DND-41 (cell line): ENCODE results near the gene KBTBD13.

ENCODE experiments used
- CTCF ChIP-seq: IDR thresholded peaks from 2 replicates; pipeline ENCODE4 v1.5.1; 2012; ENCODE audit warnings: borderline replicate concordance, low read length, moderate library complexity, mild to moderate bottlenecking; ENCODE audit not compliant: poor library complexity, severe bottlenecking; ENCODE audit errors: extremely low read depth
- EZH2 ChIP-seq: IDR thresholded peaks from 3 replicates; pipeline ENCODE4 v1.6.1; 2012; ENCODE audit warnings: borderline replicate concordance, low read depth, mild to moderate bottlenecking, moderate library complexity, low read length, inconsistent platforms; ENCODE audit not compliant: severe bottlenecking

GRCh38 chr15:65077291-65077980 lies 890 bp downstream of the KBTBD13 start:
- TF ChIP-seq CTCF = no peak
- TF ChIP-seq EZH2 = no peak
